ENCODE measurements around the gene DLX4. TPM values are rescaled to one million over a fixed set of nuclear protein-coding genes. Genes with fewer than 3 reads are reported as not detected.

The DLX4 gene
- total and polyA plus RNA-seq, 10 of the 15 experiments (the other 5 are each of a cell fraction or from before 2014, with no cell fraction given) = 0.05 to 0.29 (median 0.15) TPM

- RAD21 ChIA-PET (ENCODE audit: unreplicated experiment) = no interaction called here
- ATAC-seq = no peak
- Histone ChIP-seq H4K20me1 (ENCODE audit: control insufficient read depth, insufficient read depth) (no peaks in the 10 kb centered on the region), H3K9me3 (replicated peaks; ENCODE audit: control insufficient read depth, insufficient read depth, low read length) (no peaks in the 10 kb centered on the region), H3K9ac (ENCODE audit: control insufficient read depth, insufficient read depth, low read length) (no peak overlapping the region), H3K4me3 (no peak overlapping the region), H3K36me3 (ENCODE audit: control insufficient read depth in 2 of 2, insufficient read depth in 2 of 2, low read length in 1 of 2) (no peaks in the 10 kb centered on the region), H3K79me2 (ENCODE audit: control insufficient read depth, insufficient read depth, low read length) (no peaks in the 10 kb centered on the region), H3K27ac (ENCODE audit: control insufficient read depth, insufficient read depth) (no peak overlapping the region), H3K4me2 (ENCODE audit: control insufficient read depth, insufficient read depth) (no peak overlapping the region), H3K4me1 (ENCODE audit: control insufficient read depth, insufficient read depth, low read length) (no peaks in the 10 kb centered on the region), H2AFZ (ENCODE audit: control insufficient read depth, low read depth, low read length) (no peak overlapping the region), H3K27me3 (replicated peaks in 1 of 2; ENCODE audit: control insufficient read depth in 2 of 2, insufficient read depth in 2 of 2, low read length in 1 of 2) (peaks cover 0 to 6% of the 10 kb centered on the region in 2 experiments; a peak in 2 of 4 replicates)
- no TSS peak for BruUV-seq (replicated peaks)
- in situ Hi-C loops (cut with MboI) = no loop called here
- TF ChIP-seq PKNOX1 (IDR thresholded peaks at IDR 0.05) (no peak), PBX3 (IDR thresholded peaks at IDR 0.05; ENCODE audit: insufficient replicate concordance, low read depth, low read length) (no peak), NFYB (IDR thresholded peaks at IDR 0.05; ENCODE audit: insufficient read depth, low read depth, low read length) (no peak), ZBTB11 (CRISPR knock-in tag; IDR thresholded peaks at IDR 0.05) (no peak), POLR2A (IDR thresholded peaks at IDR 0.05; ENCODE audit: low read depth, low read length) (no peak), ELK1 (IDR thresholded peaks at IDR 0.05; ENCODE audit: low read depth, low read length) (no peak), KAT2A (conservative IDR thresholded peaks at IDR 0.05; ENCODE audit: control insufficient read depth, low read depth, low read length) (no peak), SUZ12 (IDR thresholded peaks at IDR 0.05; ENCODE audit: unreplicated experiment) (no peak), BACH1 (IDR thresholded peaks at IDR 0.05; ENCODE audit: borderline replicate concordance) (no peak), YY1 (IDR thresholded peaks at IDR 0.05; ENCODE audit: low read depth, low read length) (no peak), NFIC (IDR thresholded peaks at IDR 0.05; ENCODE audit: low read depth, low read length) (no peak), SMC3 (IDR thresholded peaks at IDR 0.05; ENCODE audit: borderline replicate concordance, low read length) (no peak), MYC (IDR thresholded peaks at IDR 0.05; ENCODE audit: insufficient read depth, insufficient read length, insufficient replicate concordance, low read length, severe bottlenecking) (no peak), TBL1XR1 (IDR thresholded peaks at IDR 0.05; ENCODE audit: low read depth, low read length) (no peak), HSF1 (IDR thresholded peaks at IDR 0.05; ENCODE audit: low read depth, low read length) (no peak), BRCA1 (IDR thresholded peaks at IDR 0.05; ENCODE audit: low read depth, low read length) (no peak)
- CTCF ChIA-PET = interaction anchor here (1.8 kb wide), 1 partner anchor 70 kb away, joined by 6 read pairs; no protein-coding TSS in a partner anchor
- WGBS (ENCODE audit: insufficient coverage, insufficient replicate concordance, low lambda C conversion rate, missing lambda C conversion rate) = 18% methylated on average over 13 of the region's 13 CpGs
- SMC1A ChIA-PET (ENCODE audit: uncharacterized antibody, unreplicated experiment) = no interaction called here
- POLR2A ChIA-PET = interaction anchor here (0.6 kb wide), 1 partner anchor 115 kb away, joined by 8 read pairs; no protein-coding TSS in a partner anchor
- FAIRE-seq = no peak
- intact Hi-C loops (cut with micrococcal nuclease; ENCODE audit: unreplicated experiment) = no loop called here
- DNase-seq (ENCODE audit: low read depth, low spot score) = no peak
These were observed 42.1 kb upstream of the DLX4 start for GRCh38 chr17:49926886-49927285.
